ENCODE results near the gene MLYCD.
A peak's percentile ranks its signal among the peaks of the same experiment; 100 is the strongest.

MLYCD gene

DNA sequence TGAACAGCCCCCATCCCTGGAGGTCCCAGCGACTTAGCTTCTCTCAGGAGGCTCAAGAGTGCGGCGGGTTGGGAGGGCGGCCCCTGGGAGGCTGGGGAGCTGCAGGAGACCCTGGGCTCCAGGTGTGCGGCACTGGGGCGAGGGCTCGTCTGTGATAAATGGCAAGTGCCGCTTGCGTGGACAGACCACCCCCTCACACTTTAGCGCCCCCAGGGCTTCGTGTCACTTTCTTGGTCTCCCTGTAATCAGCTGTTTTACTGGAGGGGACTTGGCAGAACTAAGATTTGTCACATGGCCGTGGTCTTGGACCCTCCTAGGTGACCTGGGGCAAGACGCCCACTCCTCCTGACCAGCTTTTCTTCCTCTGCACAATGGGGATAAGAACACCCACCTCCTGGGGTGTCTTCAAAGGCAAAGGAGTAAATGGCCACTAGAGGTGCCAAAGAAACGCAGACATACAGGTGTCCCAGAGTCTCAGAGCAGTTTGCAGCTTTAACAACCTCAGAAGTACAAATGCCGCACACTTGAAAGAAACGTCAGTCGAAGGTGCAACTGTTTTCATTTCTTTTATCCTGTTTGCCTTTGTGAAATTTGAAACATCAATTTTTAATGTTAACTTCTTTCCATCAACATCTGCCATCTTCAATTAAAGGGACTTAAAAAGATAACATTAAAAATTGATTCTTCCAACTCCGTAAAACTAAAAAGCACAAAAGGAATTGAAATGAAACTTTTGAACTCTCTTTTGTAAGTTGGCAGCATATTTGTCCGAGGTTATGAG is 55.1 kb downstream of the MLYCD start:
- no peaks in the 10 kb centered on the region for H3K27me3 ChIP-seq (ENCODE audit: control insufficient read depth in 2 of 2, insufficient read depth in 2 of 2, low read length in 2 of 2)
- H3K9me3 ChIP-seq (ENCODE audit: control insufficient read depth in 2 of 2, low read length in 2 of 2): no peaks in the 10 kb centered on the region
- peaks cover 23 to 24% of the 10 kb centered on the region in 2 donors for H3K4me1 ChIP-seq (ENCODE audit: control insufficient read depth in 2 of 2, insufficient read depth in 2 of 2, low read length in 2 of 2)
- peak overlapping the region; percentile 97 to 99 for H3K27ac ChIP-seq (ENCODE audit: low read depth in 2 of 2, low read length in 2 of 2)
- H3K4me3 ChIP-seq (ENCODE audit: low read length in 2 of 2): peak overlapping the region; percentile 77 to 92
- H3K9ac ChIP-seq (ENCODE audit: low read depth in 1 of 2, low read length in 2 of 2): peak overlapping the region; percentile 72 to 96
- peaks cover 7% of the 10 kb centered on the region in 2 donors for H3K36me3 ChIP-seq (ENCODE audit: control insufficient read depth in 2 of 2, insufficient read depth in 2 of 2, low read length in 2 of 2)

DNA sequence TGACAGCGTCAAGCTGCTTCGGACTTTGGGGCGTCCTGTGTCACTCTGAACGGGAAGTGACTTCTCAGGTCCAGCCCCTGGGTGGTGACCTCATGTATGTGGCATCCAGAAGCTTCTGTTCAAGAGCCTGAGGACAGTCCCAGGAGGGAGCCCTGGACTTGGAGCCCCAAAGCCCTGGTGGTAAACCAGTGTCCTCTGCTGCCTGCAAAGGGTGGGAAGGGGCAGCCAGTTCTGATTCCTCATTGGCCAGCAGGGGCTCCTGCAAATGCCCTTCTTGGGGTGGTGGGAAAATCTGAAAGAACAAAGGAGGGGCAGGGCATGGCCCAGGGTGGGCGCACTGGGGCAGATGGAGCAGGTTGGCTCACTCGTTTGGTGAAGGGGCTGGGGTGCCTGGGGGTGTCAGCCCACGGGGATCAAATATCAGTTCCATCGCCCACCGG is 55.7 kb downstream of the MLYCD start:
- peak overlapping the region; percentile 97 to 99 for H3K27ac ChIP-seq (ENCODE audit: low read depth in 2 of 2, low read length in 2 of 2)
- peak overlapping the region in 1 of 2 donors; percentile 96 for H3K9ac ChIP-seq (ENCODE audit: low read depth in 1 of 2, low read length in 2 of 2)
- no peaks in the 10 kb centered on the region for H3K27me3 ChIP-seq (ENCODE audit: control insufficient read depth in 2 of 2, insufficient read depth in 2 of 2, low read length in 2 of 2)
- H3K9me3 ChIP-seq (ENCODE audit: control insufficient read depth in 2 of 2, low read length in 2 of 2): no peaks in the 10 kb centered on the region
- H3K4me1 ChIP-seq (ENCODE audit: control insufficient read depth in 2 of 2, insufficient read depth in 2 of 2, low read length in 2 of 2): peaks cover 23% of the 10 kb centered on the region in 2 donors
- H3K36me3 ChIP-seq (ENCODE audit: control insufficient read depth in 2 of 2, insufficient read depth in 2 of 2, low read length in 2 of 2): peaks cover 7 to 10% of the 10 kb centered on the region in 2 donors
- H3K4me3 ChIP-seq (ENCODE audit: low read length in 2 of 2): peak overlapping the region; percentile 77 to 92

DNA sequence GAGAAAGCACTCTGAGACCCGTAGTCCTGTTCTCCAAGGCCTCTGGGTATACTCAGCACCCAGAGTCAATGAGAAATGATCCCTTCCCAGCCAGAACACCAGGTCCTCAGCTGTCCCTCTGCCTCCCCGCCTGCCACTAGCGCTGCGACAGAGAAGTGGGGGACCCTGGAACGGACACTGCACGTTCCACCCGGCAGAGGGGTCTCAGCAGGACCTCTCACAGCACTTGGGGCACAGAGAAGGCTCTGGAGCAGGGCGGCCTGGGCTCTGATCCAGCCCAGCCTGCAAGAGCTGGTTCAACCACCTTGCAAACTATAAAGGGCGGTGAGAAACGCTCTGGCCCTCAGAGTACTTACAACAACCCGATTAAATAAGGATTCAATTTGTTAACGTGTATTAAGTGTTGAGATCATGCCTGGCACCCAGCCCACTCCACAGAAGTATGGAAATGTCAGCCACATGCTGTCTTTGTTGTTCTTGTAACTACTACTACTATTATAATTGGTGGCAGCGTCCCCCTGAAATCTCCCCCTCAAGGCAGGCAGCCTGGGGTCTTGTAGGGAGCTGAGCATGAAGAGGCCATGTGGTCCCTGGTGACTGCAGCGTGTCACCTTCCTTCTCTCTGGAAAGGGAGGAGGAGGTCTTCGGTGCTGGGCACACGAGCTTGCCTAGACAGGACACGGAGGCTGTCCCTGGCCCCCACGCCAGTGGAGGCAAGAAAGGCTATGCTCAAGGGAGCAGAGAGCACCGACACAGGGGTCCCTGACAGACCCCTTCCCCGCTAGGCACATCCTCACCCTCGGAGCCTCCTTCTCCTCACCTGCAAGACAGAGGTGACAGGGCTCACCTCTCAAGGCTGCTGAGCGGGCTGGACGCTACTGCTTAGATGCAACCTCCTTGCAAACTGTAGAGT is 56.6 kb downstream of the MLYCD start:
- Histone ChIP-seq H3K27me3 (ENCODE audit: control insufficient read depth in 2 of 2, insufficient read depth in 2 of 2, low read length in 2 of 2) (no peaks in the 10 kb centered on the region), H3K9me3 (ENCODE audit: control insufficient read depth in 2 of 2, low read length in 2 of 2) (no peaks in the 10 kb centered on the region), H3K9ac (ENCODE audit: low read depth in 1 of 2, low read length in 2 of 2) (no peak overlapping the region), H3K4me1 (ENCODE audit: control insufficient read depth in 2 of 2, insufficient read depth in 2 of 2, low read length in 2 of 2) (peaks cover 23% of the 10 kb centered on the region in 2 donors), H3K4me3 (ENCODE audit: low read length in 2 of 2) (no peak overlapping the region), H3K27ac (ENCODE audit: low read depth in 2 of 2, low read length in 2 of 2) (no peak overlapping the region), H3K36me3 (ENCODE audit: control insufficient read depth in 2 of 2, insufficient read depth in 2 of 2, low read length in 2 of 2) (peaks cover 7 to 16% of the 10 kb centered on the region in 2 donors)

DNA sequence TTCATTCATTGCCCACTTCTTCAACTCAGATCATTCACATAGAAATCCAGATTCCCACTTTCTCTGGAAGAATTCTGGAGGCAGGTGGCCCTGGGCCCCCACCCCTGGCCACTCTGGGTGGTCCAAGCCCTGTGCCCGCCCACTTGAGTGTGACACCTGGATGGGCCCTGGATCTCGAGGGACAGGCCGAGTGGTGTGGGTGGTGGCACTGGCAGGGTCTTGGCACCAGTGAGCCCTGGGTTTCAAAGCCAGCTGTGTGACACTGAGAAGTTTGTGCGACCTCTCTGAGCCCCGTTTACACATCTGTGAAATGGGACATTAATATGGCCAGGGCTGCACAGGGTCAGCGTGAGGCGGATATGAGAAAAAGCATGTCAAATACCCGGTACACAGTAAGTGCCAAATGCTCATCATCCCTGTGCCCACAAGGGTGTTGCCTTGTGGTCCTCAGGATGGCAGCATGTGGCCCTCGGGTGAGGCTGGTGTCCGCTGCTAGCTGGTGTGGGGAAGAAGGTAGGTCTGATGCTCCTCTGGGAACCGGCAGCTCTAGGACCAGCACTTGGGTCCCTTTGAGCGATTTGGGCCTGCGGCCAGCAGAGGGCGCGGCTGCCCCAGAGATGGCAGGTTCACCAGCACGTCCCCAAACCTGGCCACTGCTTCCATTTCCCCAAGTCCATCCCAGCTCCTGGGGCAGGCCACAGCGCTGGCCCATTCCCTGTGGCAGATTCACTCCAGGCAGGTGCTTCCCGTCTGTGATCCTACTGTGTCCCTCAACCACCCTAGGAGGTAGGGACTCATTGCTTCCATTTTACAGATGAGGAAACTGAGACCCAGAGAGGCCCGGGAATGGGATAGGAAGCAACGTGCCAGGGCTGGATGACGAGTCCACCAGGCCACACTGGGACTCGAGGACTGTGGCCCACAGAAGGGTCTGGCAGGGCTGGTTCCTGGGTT is 57.7 kb downstream of the MLYCD start:
- Histone ChIP-seq H3K27me3 (ENCODE audit: control insufficient read depth in 2 of 2, insufficient read depth in 2 of 2, low read length in 2 of 2) (no peaks in the 10 kb centered on the region), H3K9ac (ENCODE audit: low read depth in 1 of 2, low read length in 2 of 2) (no peak overlapping the region), H3K9me3 (ENCODE audit: control insufficient read depth in 2 of 2, low read length in 2 of 2) (no peaks in the 10 kb centered on the region), H3K4me1 (ENCODE audit: control insufficient read depth in 2 of 2, insufficient read depth in 2 of 2, low read length in 2 of 2) (peaks cover 23% of the 10 kb centered on the region in 2 donors), H3K36me3 (ENCODE audit: control insufficient read depth in 2 of 2, insufficient read depth in 2 of 2, low read length in 2 of 2) (peaks cover 11 to 16% of the 10 kb centered on the region in 2 donors), H3K4me3 (ENCODE audit: low read length in 2 of 2) (no peak overlapping the region), H3K27ac (ENCODE audit: low read depth in 2 of 2, low read length in 2 of 2) (no peak overlapping the region)

DNA sequence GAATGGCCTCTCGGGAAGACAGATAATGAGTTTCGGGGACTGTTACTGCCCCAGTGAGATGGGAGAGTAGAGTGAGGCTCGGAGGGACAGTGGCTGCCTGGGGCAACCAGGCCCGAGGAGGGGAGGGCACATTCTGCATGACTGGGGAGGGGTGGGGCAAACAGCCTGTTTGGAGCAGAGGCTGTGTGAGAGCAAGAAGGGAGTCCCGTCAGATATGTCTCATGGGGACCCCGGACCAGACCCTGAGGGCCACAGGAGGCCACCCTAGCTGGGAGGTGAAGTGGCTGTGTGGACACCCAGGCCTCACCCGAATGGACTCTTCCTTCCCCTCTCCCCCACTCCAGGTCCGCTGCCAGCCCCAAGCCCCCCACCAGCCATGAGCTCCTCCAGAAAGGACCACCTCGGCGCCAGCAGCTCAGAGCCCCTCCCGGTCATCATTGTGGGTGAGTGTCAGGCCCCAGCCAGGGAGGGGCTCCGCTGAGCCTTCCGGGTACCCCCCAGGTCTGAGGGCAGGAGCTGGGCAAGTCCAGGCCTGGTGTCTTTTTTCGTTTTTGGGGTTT is 58.5 kb downstream of the MLYCD start:
- no peak overlapping the region for H3K4me3 ChIP-seq (ENCODE audit: low read length in 2 of 2)
- peaks cover 11 to 16% of the 10 kb centered on the region in 2 donors for H3K36me3 ChIP-seq (ENCODE audit: control insufficient read depth in 2 of 2, insufficient read depth in 2 of 2, low read length in 2 of 2)
- no peaks in the 10 kb centered on the region for H3K9me3 ChIP-seq (ENCODE audit: control insufficient read depth in 2 of 2, low read length in 2 of 2)
- no peak overlapping the region for H3K27ac ChIP-seq (ENCODE audit: low read depth in 2 of 2, low read length in 2 of 2)
- H3K9ac ChIP-seq (ENCODE audit: low read depth in 1 of 2, low read length in 2 of 2): no peak overlapping the region
- peaks cover 22 to 23% of the 10 kb centered on the region in 2 donors for H3K4me1 ChIP-seq (ENCODE audit: control insufficient read depth in 2 of 2, insufficient read depth in 2 of 2, low read length in 2 of 2)
- no peaks in the 10 kb centered on the region for H3K27me3 ChIP-seq (ENCODE audit: control insufficient read depth in 2 of 2, insufficient read depth in 2 of 2, low read length in 2 of 2)

DNA sequence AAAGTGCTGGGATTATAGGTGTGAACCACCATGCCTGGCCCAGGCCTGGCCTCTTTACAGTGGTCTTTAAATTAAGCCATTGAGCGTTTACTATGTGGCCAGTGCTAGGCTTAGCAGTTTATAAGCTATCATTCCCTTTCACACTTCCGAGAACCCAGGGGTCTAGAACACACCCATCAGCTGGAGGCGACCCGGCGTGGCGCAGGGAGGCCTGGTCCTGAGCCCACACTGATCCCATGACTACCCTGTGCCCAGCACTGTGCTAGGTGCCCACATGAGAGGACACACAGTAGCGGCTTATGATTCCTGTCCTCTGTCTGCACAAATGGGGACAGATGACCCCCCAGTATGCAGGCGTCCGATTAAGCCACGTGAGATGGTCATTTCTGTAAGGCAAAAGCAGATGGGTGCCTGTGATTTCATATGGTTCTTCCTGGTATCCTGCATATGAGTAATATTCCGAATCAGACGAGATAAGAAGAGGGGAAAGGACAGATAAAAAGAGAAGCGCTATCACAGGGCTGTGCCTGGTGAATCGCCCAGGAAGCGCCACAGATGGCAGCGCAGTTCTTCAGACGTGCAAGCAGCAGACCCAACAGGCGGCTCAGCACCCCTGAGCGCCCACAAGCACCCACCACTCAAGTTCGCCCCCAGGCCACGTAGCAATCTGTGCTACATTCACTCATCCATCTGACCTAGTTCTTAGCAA is 59.4 kb downstream of the MLYCD start:
- Histone ChIP-seq H3K4me1 (ENCODE audit: control insufficient read depth in 2 of 2, insufficient read depth in 2 of 2, low read length in 2 of 2) (peaks cover 15 to 17% of the 10 kb centered on the region in 2 donors), H3K9me3 (ENCODE audit: control insufficient read depth in 2 of 2, low read length in 2 of 2) (no peaks in the 10 kb centered on the region), H3K9ac (ENCODE audit: low read depth in 1 of 2, low read length in 2 of 2) (no peak overlapping the region), H3K27me3 (ENCODE audit: control insufficient read depth in 2 of 2, insufficient read depth in 2 of 2, low read length in 2 of 2) (no peaks in the 10 kb centered on the region), H3K4me3 (ENCODE audit: low read length in 2 of 2) (no peak overlapping the region), H3K36me3 (ENCODE audit: control insufficient read depth in 2 of 2, insufficient read depth in 2 of 2, low read length in 2 of 2) (peaks cover 11 to 18% of the 10 kb centered on the region in 2 donors), H3K27ac (ENCODE audit: low read depth in 2 of 2, low read length in 2 of 2) (no peak overlapping the region)

DNA sequence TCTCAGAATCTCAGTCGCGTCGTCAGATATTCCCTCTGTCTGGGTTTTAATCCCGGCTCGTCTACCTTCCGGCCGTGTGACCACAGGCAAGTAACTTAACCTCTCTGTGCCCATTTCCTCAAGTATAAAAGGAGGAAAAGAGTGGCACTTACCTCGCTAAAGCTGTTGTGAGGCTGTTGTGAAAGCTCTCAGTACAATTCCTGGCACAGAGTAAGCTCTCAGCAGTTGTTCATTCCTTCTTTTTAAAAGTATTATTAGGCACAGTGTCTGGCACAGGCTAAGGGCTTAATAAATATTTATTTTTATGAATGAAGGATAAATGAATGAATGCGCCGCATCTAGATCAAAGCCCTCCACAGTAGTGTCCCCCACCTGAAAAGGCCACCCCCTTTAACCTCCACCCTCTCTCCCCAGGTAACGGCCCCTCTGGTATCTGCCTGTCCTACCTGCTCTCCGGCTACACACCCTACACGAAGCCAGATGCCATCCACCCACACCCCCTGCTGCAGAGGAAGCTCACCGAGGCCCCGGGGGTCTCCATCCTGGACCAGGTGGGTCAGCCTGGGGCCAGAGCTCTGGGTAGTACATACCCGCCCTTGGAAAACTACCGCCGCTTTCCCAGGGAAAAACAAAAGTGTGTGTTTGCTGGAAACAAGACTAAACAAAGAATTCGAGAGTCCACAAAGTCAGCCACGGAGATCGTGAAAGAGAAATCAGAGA is 60.1 kb downstream of the MLYCD start:
- Histone ChIP-seq H3K27ac (ENCODE audit: low read depth in 2 of 2, low read length in 2 of 2) (no peak overlapping the region), H3K4me3 (ENCODE audit: low read length in 2 of 2) (no peak overlapping the region), H3K9me3 (ENCODE audit: control insufficient read depth in 2 of 2, low read length in 2 of 2) (no peaks in the 10 kb centered on the region), H3K36me3 (ENCODE audit: control insufficient read depth in 2 of 2, insufficient read depth in 2 of 2, low read length in 2 of 2) (peaks cover 11 to 18% of the 10 kb centered on the region in 2 donors), H3K4me1 (ENCODE audit: control insufficient read depth in 2 of 2, insufficient read depth in 2 of 2, low read length in 2 of 2) (peaks cover 8 to 12% of the 10 kb centered on the region in 2 donors), H3K27me3 (ENCODE audit: control insufficient read depth in 2 of 2, insufficient read depth in 2 of 2, low read length in 2 of 2) (no peaks in the 10 kb centered on the region), H3K9ac (ENCODE audit: low read depth in 1 of 2, low read length in 2 of 2) (no peak overlapping the region)

DNA sequence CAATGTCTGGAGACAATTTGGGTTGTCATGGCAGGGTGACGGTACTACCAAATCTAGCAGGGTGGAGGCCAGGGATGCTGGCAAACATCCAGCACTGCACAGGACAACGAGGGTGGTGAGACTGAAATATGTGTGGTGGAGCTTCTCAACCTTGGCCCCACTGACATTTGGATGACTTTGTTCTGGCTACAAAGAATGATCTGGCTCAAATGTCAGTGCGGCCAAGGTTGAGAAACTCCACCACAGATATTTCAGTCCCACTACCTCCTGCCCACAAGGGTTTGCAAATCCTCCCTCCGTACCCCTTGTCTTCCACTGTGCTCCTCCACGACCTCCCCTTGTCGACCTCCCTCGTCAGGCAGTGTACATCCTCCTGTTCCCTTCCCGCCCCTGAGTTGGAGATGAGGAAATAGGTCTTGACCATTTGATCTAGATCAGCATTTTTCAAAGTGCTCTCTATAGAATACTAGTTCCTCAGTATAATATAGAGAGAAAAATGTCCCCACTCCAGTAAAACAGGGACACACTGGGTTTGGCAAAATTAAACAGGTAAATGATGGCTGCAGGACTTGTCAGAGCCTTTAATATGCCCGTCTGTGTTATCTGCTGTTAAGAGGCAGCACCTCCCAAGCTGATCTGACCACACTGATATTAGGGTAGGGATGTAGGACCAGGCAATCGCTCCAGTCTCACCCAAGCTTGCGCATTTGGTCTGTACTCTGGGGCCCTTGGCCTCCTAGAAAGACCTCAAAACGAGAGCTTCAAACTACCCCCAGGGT is 60.9 kb downstream of the MLYCD start:
- H3K36me3 ChIP-seq (ENCODE audit: control insufficient read depth in 2 of 2, insufficient read depth in 2 of 2, low read length in 2 of 2): peaks cover 11 to 18% of the 10 kb centered on the region in 2 donors
- H3K9me3 ChIP-seq (ENCODE audit: control insufficient read depth in 2 of 2, low read length in 2 of 2): no peaks in the 10 kb centered on the region
- H3K27me3 ChIP-seq (ENCODE audit: control insufficient read depth in 2 of 2, insufficient read depth in 2 of 2, low read length in 2 of 2): no peaks in the 10 kb centered on the region
- no peak overlapping the region for H3K4me3 ChIP-seq (ENCODE audit: low read length in 2 of 2)
- H3K9ac ChIP-seq (ENCODE audit: low read depth in 1 of 2, low read length in 2 of 2): no peak overlapping the region
- H3K27ac ChIP-seq (ENCODE audit: low read depth in 2 of 2, low read length in 2 of 2): no peak overlapping the region
- H3K4me1 ChIP-seq (ENCODE audit: control insufficient read depth in 2 of 2, insufficient read depth in 2 of 2, low read length in 2 of 2): peaks cover 1 to 4% of the 10 kb centered on the region in 2 donors

Measured in mucosa of rectum (tissue), 2 donors.